ENCODE measurements around the gene CDK6.

- TF ChIP-seq, protein P1, sequence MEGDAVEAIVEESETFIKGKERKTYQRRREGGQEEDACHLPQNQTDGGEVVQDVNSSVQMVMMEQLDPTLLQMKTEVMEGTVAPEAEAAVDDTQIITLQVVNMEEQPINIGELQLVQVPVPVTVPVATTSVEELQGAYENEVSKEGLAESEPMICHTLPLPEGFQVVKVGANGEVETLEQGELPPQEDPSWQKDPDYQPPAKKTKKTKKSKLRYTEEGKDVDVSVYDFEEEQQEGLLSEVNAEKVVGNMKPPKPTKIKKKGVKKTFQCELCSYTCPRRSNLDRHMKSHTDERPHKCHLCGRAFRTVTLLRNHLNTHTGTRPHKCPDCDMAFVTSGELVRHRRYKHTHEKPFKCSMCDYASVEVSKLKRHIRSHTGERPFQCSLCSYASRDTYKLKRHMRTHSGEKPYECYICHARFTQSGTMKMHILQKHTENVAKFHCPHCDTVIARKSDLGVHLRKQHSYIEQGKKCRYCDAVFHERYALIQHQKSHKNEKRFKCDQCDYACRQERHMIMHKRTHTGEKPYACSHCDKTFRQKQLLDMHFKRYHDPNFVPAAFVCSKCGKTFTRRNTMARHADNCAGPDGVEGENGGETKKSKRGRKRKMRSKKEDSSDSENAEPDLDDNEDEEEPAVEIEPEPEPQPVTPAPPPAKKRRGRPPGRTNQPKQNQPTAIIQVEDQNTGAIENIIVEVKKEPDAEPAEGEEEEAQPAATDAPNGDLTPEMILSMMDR (IDR thresholded peaks at IDR 0.05): no peak
- no peak for TF ChIP-seq POLR2A (IDR thresholded peaks at IDR 0.05)
Observed at GRCh38 chr7:92834507-92835260, 1.7 kb downstream of the CDK6 start.

All from lower leg skin (tissue), 3 donors.